Measurements from ENCODE around the gene TMPRSS11B. TPM values are rescaled to one million over a fixed set of nuclear protein-coding genes. Genes with fewer than 3 reads are reported as not detected.

TMPRSS11B gene
- total RNA-seq, 4 donors from 2014 or later = 0.21 TPM; not detected in 3

GRCh38 chr4:68187145-68187544 lies 58.3 kb downstream of the TMPRSS11B start:
- intact Hi-C loops (cut with DNase I; ENCODE audit: low total_unique reads) = no loop called here
- no peak overlapping the region for H3K4me3 ChIP-seq
- no peak for DNase-seq
- H3K9me3 ChIP-seq = no peaks in the 10 kb centered on the region
- H3K27me3 ChIP-seq = peaks cover 0 to 3% of the 10 kb centered on the region in 2 donors
- no peak overlapping the region for H3K27ac ChIP-seq
- H3K36me3 ChIP-seq = no peaks in the 10 kb centered on the region
- TF ChIP-seq POLR2A (IDR thresholded peaks at IDR 0.05) (no peak), CTCF (IDR thresholded peaks at IDR 0.05) (no peak)
- H3K4me1 ChIP-seq = no peaks in the 10 kb centered on the region

GRCh38 chr4:68184923-68185322 lies 60.6 kb downstream of the TMPRSS11B start:
- no peak for DNase-seq
- Histone ChIP-seq H3K4me1 (no peaks in the 10 kb centered on the region), H3K27me3 (peaks cover 0 to 3% of the 10 kb centered on the region in 2 donors), H3K27ac (no peak overlapping the region), H3K4me3 (no peak overlapping the region), H3K36me3 (no peaks in the 10 kb centered on the region), H3K9me3 (no peaks in the 10 kb centered on the region)
- TF ChIP-seq POLR2A (IDR thresholded peaks at IDR 0.05) = no peak
- TF ChIP-seq CTCF (IDR thresholded peaks at IDR 0.05) = no peak
- intact Hi-C loops (cut with DNase I; ENCODE audit: low total_unique reads) = no loop called here

GRCh38 chr4:68183417-68183816 lies 62.1 kb downstream of the TMPRSS11B start:
- Histone ChIP-seq H3K9me3 (no peaks in the 10 kb centered on the region), H3K36me3 (no peaks in the 10 kb centered on the region), H3K4me1 (no peaks in the 10 kb centered on the region), H3K27me3 (peaks cover 0 to 3% of the 10 kb centered on the region in 2 donors), H3K27ac (no peak overlapping the region), H3K4me3 (no peak overlapping the region)
- no peak for TF ChIP-seq CTCF (IDR thresholded peaks at IDR 0.05)
- no peak for TF ChIP-seq POLR2A (IDR thresholded peaks at IDR 0.05)
- no peak for DNase-seq
- intact Hi-C loops (cut with DNase I; ENCODE audit: low total_unique reads) = no loop called here

GRCh38 chr4:68182382-68182820 lies 63.1 kb downstream of the TMPRSS11B start:
- Histone ChIP-seq H3K36me3 (no peaks in the 10 kb centered on the region), H3K9me3 (no peaks in the 10 kb centered on the region), H3K27me3 (peaks cover 0 to 3% of the 10 kb centered on the region in 2 donors), H3K27ac (no peak overlapping the region), H3K4me3 (no peak overlapping the region), H3K4me1 (no peaks in the 10 kb centered on the region)
- intact Hi-C loops (cut with DNase I; ENCODE audit: low total_unique reads) = no loop called here
- no peak for TF ChIP-seq CTCF (IDR thresholded peaks at IDR 0.05)
- no peak for TF ChIP-seq POLR2A (IDR thresholded peaks at IDR 0.05)
- no peak for DNase-seq

GRCh38 chr4:68180849-68181526 lies 64.5 kb downstream of the TMPRSS11B start:
- Histone ChIP-seq H3K4me1 (no peaks in the 10 kb centered on the region), H3K4me3 (no peak overlapping the region), H3K27me3 (no peaks in the 10 kb centered on the region), H3K9me3 (no peaks in the 10 kb centered on the region), H3K36me3 (no peaks in the 10 kb centered on the region), H3K27ac (no peak overlapping the region)
- TF ChIP-seq CTCF (IDR thresholded peaks at IDR 0.05) = no peak
- TF ChIP-seq POLR2A (IDR thresholded peaks at IDR 0.05) = no peak
- intact Hi-C loops (cut with DNase I; ENCODE audit: low total_unique reads) = no loop called here
- DNase-seq = no peak
